ENCODE data around the gene GATAD2A.

GATAD2A gene

GRCh38 chr19:19549804-19550464, 144.5 kb downstream of the GATAD2A start:
- DNase-seq = no peak

- no peak for DNase-seq
Observed at GRCh38 chr19:19550485-19550929, 145.0 kb downstream of the GATAD2A start.

- no peak for DNase-seq
Observed at GRCh38 chr19:19550972-19551852, 145.7 kb downstream of the GATAD2A start.

GRCh38 chr19:19551853-19552192, 146.3 kb downstream of the GATAD2A start:
- DNase-seq = no peak

DNA sequence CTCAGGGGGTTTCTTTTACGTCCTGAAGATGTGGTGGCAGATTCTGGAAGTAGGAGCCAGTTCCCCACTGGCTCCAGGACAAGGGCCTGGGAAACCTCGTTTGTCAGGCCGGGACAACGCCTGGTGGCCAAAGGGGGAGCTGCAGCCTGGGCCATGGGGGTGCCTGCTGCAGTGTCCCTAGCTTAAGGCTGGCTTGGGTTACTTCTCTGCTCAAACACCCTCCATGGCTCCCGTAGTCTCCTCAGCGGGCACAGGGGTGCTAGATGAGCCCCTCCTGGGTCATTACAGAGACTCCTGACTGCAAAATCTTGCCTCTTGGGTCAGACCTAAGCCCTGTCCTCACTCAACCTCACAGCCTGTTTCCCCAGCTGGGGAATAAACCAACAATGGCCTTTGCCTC, 147.3 kb downstream of the GATAD2A start:
- peak; percentile 68 for DNase-seq

DNA sequence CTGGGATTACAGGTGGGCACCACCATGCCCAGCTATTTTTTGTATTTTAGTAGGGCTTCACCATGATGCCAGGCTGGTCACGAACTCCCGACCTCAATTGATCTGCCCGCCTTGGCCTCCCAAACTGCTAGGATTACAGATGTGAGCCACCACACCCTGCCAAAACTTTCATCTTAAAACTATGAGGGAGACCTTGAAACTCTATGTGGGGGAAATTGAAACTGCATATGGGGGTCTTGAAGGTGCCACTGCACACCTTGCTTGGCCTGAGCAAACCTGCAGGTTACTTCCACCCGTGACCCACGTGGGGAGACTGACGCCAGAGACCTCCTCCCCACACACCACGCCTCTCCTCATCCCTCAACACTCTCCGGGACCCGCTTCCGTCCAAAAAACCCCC, 148.2 kb downstream of the GATAD2A start:
- DNase-seq = no peak

- DNase-seq = peak; percentile 91
Observed at GRCh38 chr19:19554074-19555023, 148.9 kb downstream of the GATAD2A start.

DNA sequence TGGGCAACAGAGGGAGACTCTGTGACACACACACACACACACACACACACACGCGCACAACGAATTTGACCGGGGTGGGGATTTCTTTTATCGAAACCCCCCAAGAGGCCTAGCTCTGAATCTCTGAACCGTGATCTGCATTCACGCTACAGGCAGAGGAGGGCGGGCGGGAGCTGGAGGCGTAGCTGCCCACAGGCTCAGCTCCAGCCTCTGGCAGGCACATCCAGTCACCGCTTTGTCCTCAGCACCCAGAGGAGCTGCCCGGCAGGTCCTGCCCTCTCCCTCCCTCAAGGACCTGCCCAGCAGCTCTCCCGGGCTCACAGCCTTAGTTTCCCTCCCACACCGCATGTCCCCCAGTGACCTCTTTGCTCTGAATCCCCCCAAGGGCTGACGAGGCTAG, 152.6 kb downstream of the GATAD2A start:
- no peak for DNase-seq
